Stimulated activated CD8-positive, alpha-beta memory T cell treated with anti-CD3 and anti-CD28 coated beads, Interleukin-4, amount 100 ng/mL, for 4 hours (primary cell): Measurements from ENCODE around the gene ARMS2.

ENCODE experiments used
- DNase-seq, 2 donors: peaks; one replicate each; pipeline ENCODE4 v3.0.0-alpha.2; 2020; ENCODE audit warnings: low read depth in 2 of 2, low spot score in 1 of 2

ARMS2 gene

GRCh38 chr10:122450353-122450990 lies 4.0 kb upstream of the ARMS2 start:
- DNase-seq = no peak

GRCh38 chr10:122454071-122454470 lies 382 bp upstream of the ARMS2 start:
- no peak for DNase-seq

GRCh38 chr10:122455376-122456079 lies 1.1 kb downstream of the ARMS2 start:
- DNase-seq = no peak

GRCh38 chr10:122457934-122458333 lies 3.5 kb downstream of the ARMS2 start:
- DNase-seq = no peak

- no peak for DNase-seq
Observed at GRCh38 chr10:122458693-122459092, 4.2 kb downstream of the ARMS2 start.

GRCh38 chr10:122459561-122460273 lies 5.3 kb downstream of the ARMS2 start:
- no peak for DNase-seq

GRCh38 chr10:122460891-122461293 lies 6.4 kb downstream of the ARMS2 start:
- no peak for DNase-seq

- no peak for DNase-seq
Observed at GRCh38 chr10:122461367-122461728, 6.9 kb downstream of the ARMS2 start, which contains the start of gene HTRA1. Gene HTRA1 (plus strand): TSS chr10:122461553. CDS start chr10:122461653, 100 bp downstream.

GRCh38 chr10:122461729-122462532 lies 7.5 kb downstream of the ARMS2 start:
- DNase-seq = no peak

GRCh38 chr10:122462533-122463465 lies 8.3 kb downstream of the ARMS2 start:
- DNase-seq = no peak

GRCh38 chr10:122463466-122464249 lies 9.2 kb downstream of the ARMS2 start:
- DNase-seq = no peak

- DNase-seq = no peak
Observed at GRCh38 chr10:122464250-122464510, 9.7 kb downstream of the ARMS2 start.

- DNase-seq = no peak
Observed at GRCh38 chr10:122464586-122464985, 10.1 kb downstream of the ARMS2 start.

- no peak for DNase-seq
Observed at GRCh38 chr10:122465401-122466040, 11.1 kb downstream of the ARMS2 start.

GRCh38 chr10:122466951-122467381 lies 12.5 kb downstream of the ARMS2 start:
- DNase-seq = no peak

- DNase-seq = no peak
Observed at GRCh38 chr10:122467701-122468100, 13.2 kb downstream of the ARMS2 start.

GRCh38 chr10:122468307-122468925 lies 14.0 kb downstream of the ARMS2 start:
- DNase-seq = no peak

GRCh38 chr10:122468926-122469781 lies 14.7 kb downstream of the ARMS2 start:
- DNase-seq = no peak
